SK-N-SH (cell line): ENCODE data around the gene TBCE. TPM values are rescaled to one million over a fixed set of nuclear protein-coding genes. Genes with fewer than 3 reads are reported as not detected.

Source experiments
- CTCF ChIA-PET: fragments of 300-600, 350-600 bp; formaldehyde crosslinking; extraction: SDS; loops from one replicate; lab custom pipeline; 2021; lab: Yijun Ruan, JAX
- POLR2A ChIA-PET: fragments of 350-600 bp; sonication (Branson Sonifier 250); formaldehyde crosslinking; extraction: SDS; loops from one replicate; lab custom pipeline; 2020; ENCODE audit warnings: antibody characterized with exemption, inconsistent platforms; lab: Yijun Ruan, JAX
- DNase-seq: peaks from one replicate; pipeline ENCODE4 v3.0.0; 2012
- H2AFZ ChIP-seq: fragments of 200-600 bp; sonication (generic); 2 replicates; pipeline ENCODE4 v1.8.1; 2016; ENCODE audit warnings: antibody characterized with exemption, mild to moderate bottlenecking, low read depth
- H3F3A ChIP-seq: fragments of 200-600 bp; sonication (generic); replicated peaks from 2 replicates; pipeline ENCODE3; 2016; ENCODE audit warnings: antibody characterized with exemption, mild to moderate bottlenecking; ENCODE audit not compliant: insufficient read depth
- H3K27ac ChIP-seq, 2 experiments: fragments of 200-500 bp in 1 of 2; fragments of 200-600 bp in 1 of 2; sonication (Bioruptor generic) in 1 of 2; sonication (generic), shearing (Covaris generic) in 1 of 2; 2 replicates each; pipeline versions ENCODE4 v1.5.1 to v1.6.1; 2014 to 2016; ENCODE audit warnings: low read depth in 2 of 2, inconsistent platforms in 1 of 2, low read length in 1 of 2, mild to moderate bottlenecking in 1 of 2, mixed read lengths in 1 of 2
- H3K27me3 ChIP-seq: fragments of 200-600 bp; sonication (generic), shearing (Covaris generic); 2 replicates; pipeline ENCODE4 v1.6.1; 2016; ENCODE audit warnings: mixed run types; ENCODE audit not compliant: insufficient read depth
- H3K36me3 ChIP-seq, 2 experiments: fragments of 200-500 bp in 1 of 2; fragments of 200-600 bp in 1 of 2; sonication (Bioruptor generic) in 1 of 2; sonication (generic) in 1 of 2; replicated peaks in 1 of 2; 2 replicates each; pipeline versions ENCODE3 to v1.5.1; 2014 to 2016; ENCODE audit warnings: low read length in 1 of 2, mild to moderate bottlenecking in 1 of 2; ENCODE audit not compliant: insufficient read depth in 2 of 2, control insufficient read depth in 1 of 2
- H3K4me1 ChIP-seq, 2 experiments: fragments of 200-500 bp in 1 of 2; fragments of 200-600 bp in 1 of 2; sonication (Bioruptor generic) in 1 of 2; sonication (generic), shearing (Covaris generic) in 1 of 2; 2 replicates each; pipeline versions ENCODE4 v1.5.1 to v1.6.1; 2014 to 2016; ENCODE audit warnings: low read depth in 1 of 2, low read length in 1 of 2, mixed run types in 1 of 2; ENCODE audit not compliant: insufficient read depth in 2 of 2, control insufficient read depth in 1 of 2
- H3K4me2 ChIP-seq: fragments of 200-600 bp; sonication (generic), shearing (Covaris generic); 2 replicates; pipeline ENCODE4 v1.6.1; 2017; ENCODE audit warnings: mixed run types
- H3K4me3 ChIP-seq, 2 experiments: fragments of 200-500 bp in 1 of 2; fragments of 200-600 bp in 1 of 2; sonication (Bioruptor generic) in 1 of 2; sonication (generic), shearing (Covaris generic) in 1 of 2; 2 replicates each; pipeline versions ENCODE4 v1.5.1 to v1.8.1; 2014 to 2016; ENCODE audit warnings: low read depth in 2 of 2, inconsistent platforms in 1 of 2, low read length in 1 of 2, mild to moderate bottlenecking in 1 of 2, mixed read lengths in 1 of 2, moderate library complexity in 1 of 2
- H3K79me2 ChIP-seq: fragments of 200-600 bp; sonication (generic); 2 replicates; pipeline ENCODE4 v1.8.1; 2017; ENCODE audit warnings: mild to moderate bottlenecking; ENCODE audit not compliant: insufficient read depth
- H3K9ac ChIP-seq: fragments of 200-600 bp; sonication (generic); 2 replicates; pipeline ENCODE4 v1.6.1; 2017; ENCODE audit warnings: mixed run types
- H3K9me2 ChIP-seq: fragments of 200-600 bp; sonication (generic); 2 replicates; pipeline ENCODE4 v1.6.1; 2017; ENCODE audit warnings: mixed run types
- H3K9me3 ChIP-seq: fragments of 200-600 bp; sonication (generic); 2 replicates; pipeline ENCODE4 v1.6.1; 2017; ENCODE audit warnings: mixed run types, mild to moderate bottlenecking, moderate library complexity
- H4K20me1 ChIP-seq: fragments of 200-600 bp; sonication (generic); 2 replicates; pipeline ENCODE4 v1.6.1; 2017; ENCODE audit warnings: mild to moderate bottlenecking, mixed run types; ENCODE audit not compliant: insufficient read depth
- EZH2phosphoT487 ChIP-seq: fragments of 200-600 bp; sonication (generic); IDR thresholded peaks from 2 replicates; pipeline ENCODE4 v1.6.1; 2017; ENCODE audit warnings: low read depth, mixed run types, mild to moderate bottlenecking, antibody characterized with exemption, moderate library complexity, borderline replicate concordance
- GABPA ChIP-seq: IDR thresholded peaks from 2 replicates; pipeline ENCODE4 v1.4.0; 2012; ENCODE audit warnings: low read depth, mild to moderate bottlenecking
- JUND ChIP-seq: IDR thresholded peaks from 2 replicates; pipeline ENCODE4 v1.4.0; 2012
- MEF2A ChIP-seq: IDR thresholded peaks from 2 replicates; pipeline ENCODE4 v1.4.0; 2012; ENCODE audit warnings: low read depth, borderline replicate concordance
- NFIC ChIP-seq: IDR thresholded peaks from 2 replicates; pipeline ENCODE4 v1.4.0; 2012; ENCODE audit warnings: borderline replicate concordance
- PBX3 ChIP-seq: IDR thresholded peaks from 2 replicates; pipeline ENCODE4; 2012
- RAD21 ChIP-seq: IDR thresholded peaks from 2 replicates; pipeline ENCODE4 v1.6.1; 2012; ENCODE audit warnings: mild to moderate bottlenecking, low read length
- RXRA ChIP-seq: IDR thresholded peaks from 2 replicates; pipeline ENCODE4 v1.4.0; 2012; ENCODE audit warnings: low read depth, mild to moderate bottlenecking, borderline replicate concordance
- SMC3 ChIP-seq: IDR thresholded peaks from 2 replicates; pipeline ENCODE4 v1.6.1; 2012; ENCODE audit warnings: low read depth, low read length, improper control_type of control experiment
- YY1 ChIP-seq: IDR thresholded peaks from 2 replicates; pipeline ENCODE4 v1.4.0; 2012; ENCODE audit warnings: low read depth, mild to moderate bottlenecking
- WGBS: methylation state at CpG from one replicate; pipeline ENCODE4 v1.1.6; 2017; ENCODE audit warnings: low lambda C conversion rate; 5-methylcytosine and 5-hydroxymethylcytosine counted together
- polyA plus RNA-seq, 3 experiments: library from polyadenylated mRNA; depleted of rRNA; stranded (reverse); fragments of >200 nt; gene quantifications; 2 replicates each; pipeline ENCODE4 v1.2.3, GENCODE V29; 2012
- TF ChIP-seq, protein P1 (sequence below): fragments of 150-350 bp; IDR thresholded peaks from 2 replicates; pipeline ENCODE4 v1.6.1; 2017; ENCODE audit warnings: antibody characterized with exemption, low read length, low read depth, borderline replicate concordance
- TF ChIP-seq, protein P2 (sequence below): fragments of 200-600 bp; sonication (generic); IDR thresholded peaks from 2 replicates; pipeline ENCODE4 v1.6.1; 2017; ENCODE audit warnings: antibody characterized with exemption, mild to moderate bottlenecking, moderate library complexity
- TF ChIP-seq, protein P3 (sequence below): fragments of 150-350 bp; IDR thresholded peaks from 2 replicates; pipeline ENCODE4 v1.6.1; 2016; ENCODE audit warnings: mild to moderate bottlenecking, low read depth, low read length

Gene TBCE
- polyA plus RNA-seq, 1 of the 3 experiments (the other 2 are of a cell fraction): 18.3 TPM

GRCh38 chr1:235415008-235415904 lies 48.0 kb downstream of the TBCE start:
- TF ChIP-seq GABPA (no peak), SMC3 (peak; percentile 83), EZH2phosphoT487 (no peak), RAD21 (peak; percentile 76), PBX3 (0 out of 2 replicates have a peak, but pooled peaks have one; percentile 21), MEF2A (no peak), YY1 (0 out of 2 replicates have a peak, but pooled peaks have one; percentile 45)
- TF ChIP-seq, protein P1, sequence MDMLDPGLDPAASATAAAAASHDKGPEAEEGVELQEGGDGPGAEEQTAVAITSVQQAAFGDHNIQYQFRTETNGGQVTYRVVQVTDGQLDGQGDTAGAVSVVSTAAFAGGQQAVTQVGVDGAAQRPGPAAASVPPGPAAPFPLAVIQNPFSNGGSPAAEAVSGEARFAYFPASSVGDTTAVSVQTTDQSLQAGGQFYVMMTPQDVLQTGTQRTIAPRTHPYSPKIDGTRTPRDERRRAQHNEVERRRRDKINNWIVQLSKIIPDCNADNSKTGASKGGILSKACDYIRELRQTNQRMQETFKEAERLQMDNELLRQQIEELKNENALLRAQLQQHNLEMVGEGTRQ: no peak
- TF ChIP-seq, protein P2, sequence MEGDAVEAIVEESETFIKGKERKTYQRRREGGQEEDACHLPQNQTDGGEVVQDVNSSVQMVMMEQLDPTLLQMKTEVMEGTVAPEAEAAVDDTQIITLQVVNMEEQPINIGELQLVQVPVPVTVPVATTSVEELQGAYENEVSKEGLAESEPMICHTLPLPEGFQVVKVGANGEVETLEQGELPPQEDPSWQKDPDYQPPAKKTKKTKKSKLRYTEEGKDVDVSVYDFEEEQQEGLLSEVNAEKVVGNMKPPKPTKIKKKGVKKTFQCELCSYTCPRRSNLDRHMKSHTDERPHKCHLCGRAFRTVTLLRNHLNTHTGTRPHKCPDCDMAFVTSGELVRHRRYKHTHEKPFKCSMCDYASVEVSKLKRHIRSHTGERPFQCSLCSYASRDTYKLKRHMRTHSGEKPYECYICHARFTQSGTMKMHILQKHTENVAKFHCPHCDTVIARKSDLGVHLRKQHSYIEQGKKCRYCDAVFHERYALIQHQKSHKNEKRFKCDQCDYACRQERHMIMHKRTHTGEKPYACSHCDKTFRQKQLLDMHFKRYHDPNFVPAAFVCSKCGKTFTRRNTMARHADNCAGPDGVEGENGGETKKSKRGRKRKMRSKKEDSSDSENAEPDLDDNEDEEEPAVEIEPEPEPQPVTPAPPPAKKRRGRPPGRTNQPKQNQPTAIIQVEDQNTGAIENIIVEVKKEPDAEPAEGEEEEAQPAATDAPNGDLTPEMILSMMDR: peak; percentile 89
- TF ChIP-seq, all 33 proteins: peak for 5
- POLR2A ChIA-PET: interaction anchor here (0.6 to 1.5 kb wide), 3 partner anchors 87 to 218 kb away, joined by 3 to 5 read pairs (median 3); partner anchors contain the start of genes ARID4B and GGPS1
- WGBS: 86% methylated on average over 7 of the region's 7 CpGs
- no peaks in the 10 kb centered on the region for H3K9me3 ChIP-seq
- H3K4me3 ChIP-seq: no peak overlapping the region
- H2AFZ ChIP-seq: no peak overlapping the region
- H3K4me2 ChIP-seq: no peak overlapping the region
- H3K79me2 ChIP-seq: peaks cover 45% of the 10 kb centered on the region
- peaks cover 4% of the 10 kb centered on the region; the same call in 1 of the 2 replicates for H4K20me1 ChIP-seq
- H3K9ac ChIP-seq: no peak overlapping the region
- CTCF ChIA-PET: interaction anchor here (0.6 to 3.7 kb wide), 66 partner anchors 8 to 928 kb away, joined by 3 to 35 read pairs (median 4); partner anchors contain the start of genes ARID4B, GGPS1, RBM34 and TBCE
- H3K4me1 ChIP-seq: peaks cover 0 to 4% of the 10 kb centered on the region in 2 experiments; a peak in 2 of 4 replicates
- H3F3A ChIP-seq: peaks cover 28% of the 10 kb centered on the region
- DNase-seq: peak; percentile 73
- peaks cover 9 to 11% of the 10 kb centered on the region in 2 experiments for H3K36me3 ChIP-seq
- H3K27me3 ChIP-seq: no peaks in the 10 kb centered on the region
- H3K9me2 ChIP-seq: no peaks in the 10 kb centered on the region
- no peak overlapping the region; a peak in 1 of 4 replicates for H3K27ac ChIP-seq

DNA sequence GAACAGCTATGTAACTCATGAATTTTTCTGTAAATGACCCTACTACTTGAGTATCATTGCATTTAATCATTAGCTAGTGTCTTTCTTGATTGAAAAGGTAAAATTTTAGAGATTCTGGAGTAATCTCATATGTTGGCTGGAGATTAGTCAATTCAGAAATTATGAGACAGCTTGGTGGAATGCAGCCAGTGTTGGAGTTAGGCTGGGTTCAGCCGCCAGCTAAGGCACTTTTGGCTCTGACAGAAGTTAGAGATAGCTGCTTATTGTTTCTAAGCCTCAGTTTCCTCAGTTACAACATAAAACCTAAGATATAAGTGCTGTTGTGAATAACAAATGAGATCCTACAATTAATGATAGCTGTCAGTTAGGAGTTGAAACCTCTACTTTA lies 49.4 kb downstream of the TBCE start:
- TF ChIP-seq, protein P2: no peak
- TF ChIP-seq NFIC (peak; percentile 27), JUND (0 out of 2 replicates have a peak, but pooled peaks have one; percentile 6), PBX3 (peak; percentile 56; the same call in 1 of the 2 replicates), RXRA (peak; percentile 48; the same call in 1 of the 2 replicates)
- TF ChIP-seq, protein P3, sequence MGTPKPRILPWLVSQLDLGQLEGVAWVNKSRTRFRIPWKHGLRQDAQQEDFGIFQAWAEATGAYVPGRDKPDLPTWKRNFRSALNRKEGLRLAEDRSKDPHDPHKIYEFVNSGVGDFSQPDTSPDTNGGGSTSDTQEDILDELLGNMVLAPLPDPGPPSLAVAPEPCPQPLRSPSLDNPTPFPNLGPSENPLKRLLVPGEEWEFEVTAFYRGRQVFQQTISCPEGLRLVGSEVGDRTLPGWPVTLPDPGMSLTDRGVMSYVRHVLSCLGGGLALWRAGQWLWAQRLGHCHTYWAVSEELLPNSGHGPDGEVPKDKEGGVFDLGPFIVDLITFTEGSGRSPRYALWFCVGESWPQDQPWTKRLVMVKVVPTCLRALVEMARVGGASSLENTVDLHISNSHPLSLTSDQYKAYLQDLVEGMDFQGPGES: no peak
- TF ChIP-seq, all 33 proteins: peak for 4

More for the DNA sequence above, 49.4 kb downstream of the TBCE start:
- peaks cover 9 to 11% of the 10 kb centered on the region in 2 experiments for H3K36me3 ChIP-seq
- H3F3A ChIP-seq: peaks cover 14% of the 10 kb centered on the region
- no peak overlapping the region for H3K27ac ChIP-seq
- H3K9me2 ChIP-seq: no peaks in the 10 kb centered on the region
- H3K79me2 ChIP-seq: peaks cover 54% of the 10 kb centered on the region
- no peak overlapping the region for H3K9ac ChIP-seq
- 0 out of 2 replicates have a peak overlapping the region, but pooled peaks have one; percentile 0 for H3K4me2 ChIP-seq
- H4K20me1 ChIP-seq: peaks cover 4% of the 10 kb centered on the region; the same call in 1 of the 2 replicates
- H3K9me3 ChIP-seq: no peaks in the 10 kb centered on the region
- POLR2A ChIA-PET: no interaction called here
- H3K4me3 ChIP-seq: no peak overlapping the region
- 63% methylated on average over 1 of the region's 1 CpG for WGBS
- H3K4me1 ChIP-seq: peaks cover 0 to 4% of the 10 kb centered on the region in 2 experiments; a peak in 2 of 4 replicates
- no peaks in the 10 kb centered on the region for H3K27me3 ChIP-seq
- CTCF ChIA-PET: interaction anchor here (0.6 to 3.7 kb wide), 48 partner anchors 10 to 1008 kb away, joined by 3 to 35 read pairs (median 4); partner anchors contain the start of genes ARID4B, B3GALNT2, GGPS1 and LYST
- DNase-seq: no peak
- no peak overlapping the region for H2AFZ ChIP-seq
